K562 (cell line): ENCODE measurements around the gene PTPN9. TPM values are rescaled to one million over a fixed set of nuclear protein-coding genes. Genes with fewer than 3 reads are reported as not detected.

Experiments
- ATF7 ChIP-seq: fragments of 450-650 bp; IDR thresholded peaks from 2 replicates; pipeline ENCODE4 v1.7.1; 2014; ENCODE audit warnings: mild to moderate bottlenecking, moderate library complexity
- CBFA2T3 ChIP-seq: fragments of 450-650 bp; IDR thresholded peaks from 2 replicates; pipeline ENCODE4 v1.6.1; 2017
- CEBPG ChIP-seq, 3 experiments: fragments of 200-800 bp in 1 of 3; sonication (Bioruptor generic) in 1 of 3; sonication (generic) in 1 of 3; formaldehyde crosslinking in 1 of 3; IDR thresholded peaks in 2 of 3; conservative IDR thresholded peaks in 1 of 3; 2 replicates each; pipeline versions ENCODE4 v1.6.1 to v1.8.0; 2016 to 2022; ENCODE audit warnings: missing compliant biosample characterization in 2 of 3, missing genetic modification characterization in 2 of 3, mild to moderate bottlenecking in 1 of 3, missing genetic modification reagents in 1 of 3
- DACH1 ChIP-seq: fragments of 450-650 bp; IDR thresholded peaks from 2 replicates; pipeline ENCODE4 v1.6.1; 2018; ENCODE audit not compliant: partially characterized antibody
- EP400 ChIP-seq: fragments of 450-650 bp; IDR thresholded peaks from 2 replicates; pipeline ENCODE4 v1.6.1; 2017; ENCODE audit warnings: antibody characterized with exemption, mild to moderate bottlenecking, moderate library complexity
- EWSR1 ChIP-seq: fragments of 450-650 bp; IDR thresholded peaks from 2 replicates; pipeline ENCODE4 v1.6.1; 2018; ENCODE audit warnings: borderline replicate concordance, mild to moderate bottlenecking, low read depth, moderate library complexity; ENCODE audit not compliant: partially characterized antibody
- HNRNPLL ChIP-seq: fragments of 200-400 bp; formaldehyde crosslinking; IDR thresholded peaks from 2 replicates; pipeline ENCODE4 v1.6.1; 2017; ENCODE audit warnings: low read length, low read depth, mild to moderate bottlenecking; ENCODE audit not compliant: poor library complexity, severe bottlenecking
- JUND ChIP-seq, 2 experiments: IDR thresholded peaks; 2 replicates in 1 of 2; 3 replicates in 1 of 2; pipeline ENCODE4 v1.6.1; 2011; ENCODE audit warnings: borderline replicate concordance in 2 of 2, low read depth in 2 of 2, low read length in 2 of 2, improper control_type of control experiment in 1 of 2, missing biosample characterization in 1 of 2, missing genetic modification characterization in 1 of 2, missing genetic modification reagents in 1 of 2
- MTF1 ChIP-seq: fragments of 250-450 bp; sonication (Bioruptor Pico); IDR thresholded peaks from 2 replicates; pipeline ENCODE4 v1.9.0; 2021; ENCODE audit warnings: moderate library complexity, mild to moderate bottlenecking, inconsistent platforms, borderline replicate concordance
- MYBL2 ChIP-seq, 2 experiments: fragments of 450-650 bp in 1 of 2; sonication (generic) in 1 of 2; formaldehyde crosslinking in 1 of 2; IDR thresholded peaks; 2 replicates each; pipeline versions ENCODE4 v1.6.1 to v1.8.1; 2017 to 2022; ENCODE audit warnings: borderline replicate concordance in 1 of 2, inconsistent platforms in 1 of 2, low read depth in 1 of 2, mild to moderate bottlenecking in 1 of 2, missing genetic modification reagents in 1 of 2, moderate library complexity in 1 of 2
- NR2C1 ChIP-seq, 2 experiments: fragments of 450-650 bp; IDR thresholded peaks; 2 replicates each; pipeline ENCODE4 v1.6.1; 2017; ENCODE audit warnings: mild to moderate bottlenecking in 2 of 2, antibody characterized with exemption in 1 of 2, inconsistent platforms in 1 of 2, missing compliant biosample characterization in 1 of 2, missing genetic modification characterization in 1 of 2
- POLR2G ChIP-seq: fragments of 200-400 bp; formaldehyde crosslinking; IDR thresholded peaks from 2 replicates; pipeline ENCODE4 v1.6.1; 2017; ENCODE audit warnings: low read depth, mild to moderate bottlenecking, antibody characterized with exemption, low read length, moderate library complexity
- SAP30 ChIP-seq: fragments of 200-600 bp; sonication (generic); IDR thresholded peaks from 2 replicates; pipeline ENCODE4 v1.6.1; 2012; ENCODE audit warnings: borderline replicate concordance, low read depth, mild to moderate bottlenecking, moderate library complexity, low read length, control low read depth, inconsistent platforms; ENCODE audit not compliant: insufficient read depth, poor library complexity, severe bottlenecking
- SRSF7 ChIP-seq: fragments of 200-400 bp; formaldehyde crosslinking; optimal IDR thresholded peaks from 2 replicates; pipeline ENCODE3; 2017; ENCODE audit warnings: mild to moderate bottlenecking, low read depth, low read length
- TFAM ChIP-seq: fragments of 250-450 bp; sonication (Bioruptor Pico); conservative IDR thresholded peaks from 2 replicates; pipeline ENCODE4 v1.5.0; 2021; ENCODE audit warnings: mild to moderate bottlenecking, moderate library complexity
- TRIM25 ChIP-seq: fragments of 450-650 bp; IDR thresholded peaks from 2 replicates; pipeline ENCODE4 v1.7.0; 2016; ENCODE audit warnings: borderline replicate concordance
- ZKSCAN1 ChIP-seq: fragments of 150-350 bp; IDR thresholded peaks from 2 replicates; pipeline ENCODE4 v1.6.1; 2016; ENCODE audit warnings: low read depth, low read length
- ZNF444 ChIP-seq: fragments of 250-450 bp; sonication (Bioruptor Pico); IDR thresholded peaks from 2 replicates; pipeline ENCODE4 v1.4.0; 2020; ENCODE audit warnings: mild to moderate bottlenecking, moderate library complexity
- ZNF589 ChIP-seq: fragments of 200-800 bp; sonication (Bioruptor generic); IDR thresholded peaks from 2 replicates; pipeline ENCODE4 v1.6.1; 2016; ENCODE audit warnings: low read depth, missing genetic modification characterization, missing compliant biosample characterization
- polyA plus RNA-seq, 8 experiments: library from polyadenylated mRNA; depleted of rRNA in 4 of 8; stranded (reverse) in 5 of 8; unstranded in 3 of 8; fragments of >200 nt; fragmentation: Nextera tagmentation in 2 of 8; fragmentation: Illumina TruSeq in 1 of 8; extraction: Ambion mirVana in 2 of 8; extraction: Trizol in 1 of 8; gene quantifications; 2 replicates each; pipeline versions ENCODE4 v1.2.1 to v1.2.3, GENCODE V29; 2011 to 2014; ENCODE audit warnings: inconsistent platforms in 1 of 8, missing spikeins in 1 of 8
- total RNA-seq, 7 experiments: library from RNA; depleted of rRNA in 6 of 7; stranded (reverse); fragments of >200 nt in 6 of 7; fragmentation: Illumina TruSeq in 2 of 7; extraction: Trizol in 2 of 7; gene quantifications; 2 replicates each; pipeline versions ENCODE4 v1.2.1 to v1.2.3, GENCODE V29; 2011 to 2021; ENCODE audit warnings: low replicate concordance in 1 of 7
- TF ChIP-seq, protein P1 (sequence below), 2 experiments: fragments of 450-650 bp; IDR thresholded peaks; 2 replicates each; pipeline ENCODE4 v1.6.1; 2018; ENCODE audit warnings: mild to moderate bottlenecking in 2 of 2, low read depth in 1 of 2; ENCODE audit not compliant: partially characterized antibody in 2 of 2
- TF ChIP-seq, protein P2 (sequence below): sonication (generic); formaldehyde crosslinking; IDR thresholded peaks from 2 replicates; pipeline ENCODE4 v1.9.0; 2022; ENCODE audit warnings: mild to moderate bottlenecking, missing genetic modification reagents

PTPN9 gene
- total and polyA plus RNA-seq, 9 of the 15 experiments (the other 6 are each of a cell fraction or from before 2014, with no cell fraction given) = 5.0 to 24.0 (median 14.2) TPM

DNA sequence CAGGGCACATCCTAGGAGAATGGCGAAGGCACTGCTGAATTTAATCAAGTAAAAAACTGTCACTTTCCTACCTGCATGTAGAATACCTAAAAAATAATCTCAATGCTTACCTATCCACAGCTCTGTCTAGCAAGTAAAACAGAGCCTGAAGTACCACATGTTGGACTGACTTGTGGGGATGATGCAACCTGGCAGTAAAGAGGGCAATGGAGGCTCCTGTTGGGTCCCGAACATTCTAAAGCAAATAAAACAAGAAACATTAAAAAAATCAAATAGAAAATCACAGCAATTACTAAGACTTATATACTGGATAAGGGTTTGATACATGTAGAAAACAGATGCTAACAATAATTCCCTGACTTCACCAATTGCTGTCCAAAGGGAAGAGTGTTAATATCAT lies 56.1 kb downstream of the PTPN9 start (continued):
- TF ChIP-seq, protein P1, sequence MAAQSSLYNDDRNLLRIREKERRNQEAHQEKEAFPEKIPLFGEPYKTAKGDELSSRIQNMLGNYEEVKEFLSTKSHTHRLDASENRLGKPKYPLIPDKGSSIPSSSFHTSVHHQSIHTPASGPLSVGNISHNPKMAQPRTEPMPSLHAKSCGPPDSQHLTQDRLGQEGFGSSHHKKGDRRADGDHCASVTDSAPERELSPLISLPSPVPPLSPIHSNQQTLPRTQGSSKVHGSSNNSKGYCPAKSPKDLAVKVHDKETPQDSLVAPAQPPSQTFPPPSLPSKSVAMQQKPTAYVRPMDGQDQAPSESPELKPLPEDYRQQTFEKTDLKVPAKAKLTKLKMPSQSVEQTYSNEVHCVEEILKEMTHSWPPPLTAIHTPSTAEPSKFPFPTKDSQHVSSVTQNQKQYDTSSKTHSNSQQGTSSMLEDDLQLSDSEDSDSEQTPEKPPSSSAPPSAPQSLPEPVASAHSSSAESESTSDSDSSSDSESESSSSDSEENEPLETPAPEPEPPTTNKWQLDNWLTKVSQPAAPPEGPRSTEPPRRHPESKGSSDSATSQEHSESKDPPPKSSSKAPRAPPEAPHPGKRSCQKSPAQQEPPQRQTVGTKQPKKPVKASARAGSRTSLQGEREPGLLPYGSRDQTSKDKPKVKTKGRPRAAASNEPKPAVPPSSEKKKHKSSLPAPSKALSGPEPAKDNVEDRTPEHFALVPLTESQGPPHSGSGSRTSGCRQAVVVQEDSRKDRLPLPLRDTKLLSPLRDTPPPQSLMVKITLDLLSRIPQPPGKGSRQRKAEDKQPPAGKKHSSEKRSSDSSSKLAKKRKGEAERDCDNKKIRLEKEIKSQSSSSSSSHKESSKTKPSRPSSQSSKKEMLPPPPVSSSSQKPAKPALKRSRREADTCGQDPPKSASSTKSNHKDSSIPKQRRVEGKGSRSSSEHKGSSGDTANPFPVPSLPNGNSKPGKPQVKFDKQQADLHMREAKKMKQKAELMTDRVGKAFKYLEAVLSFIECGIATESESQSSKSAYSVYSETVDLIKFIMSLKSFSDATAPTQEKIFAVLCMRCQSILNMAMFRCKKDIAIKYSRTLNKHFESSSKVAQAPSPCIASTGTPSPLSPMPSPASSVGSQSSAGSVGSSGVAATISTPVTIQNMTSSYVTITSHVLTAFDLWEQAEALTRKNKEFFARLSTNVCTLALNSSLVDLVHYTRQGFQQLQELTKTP (IDR thresholded peaks at IDR 0.05; ENCODE audit: low read depth in 1 of 2, partially characterized antibody in 2 of 2) = peak in 1 of 2 experiments; percentile 73
- TF ChIP-seq EWSR1 (no peak), EP400 (peak; percentile 59), TRIM25 (no peak), MTF1 (CRISPR knock-in tag) (no peak), ZKSCAN1 (no peak), MYBL2 (IDR thresholded peaks at IDR 0.05; ENCODE audit: low read depth) (no peak), MYBL2 (CRISPR knock-in tag; IDR thresholded peaks at IDR 0.05; ENCODE audit: borderline replicate concordance) (no peak), CBFA2T3 (no peak), ZNF444 (no peak), CEBPG (CRISPR knock-in tag; IDR thresholded peaks at IDR 0.05) (peak; percentile 80), CEBPG (tag; conservative IDR thresholded peaks at IDR 0.05 in 1 of 2, IDR thresholded peaks at IDR 0.05 in 1 of 2) (peak; percentile 61 to 96), HNRNPLL (no peak), SRSF7 (no peak), SAP30 (no peak), ATF7 (peak; percentile 36; the same call in 1 of the 2 replicates), POLR2G (no peak), DACH1 (no peak), TFAM (no peak), JUND (IDR thresholded peaks at IDR 0.05; ENCODE audit: borderline replicate concordance, low read depth, low read length) (0 out of 2 replicates have a peak, but pooled peaks have one; percentile 35), JUND (tag; IDR thresholded peaks at IDR 0.05; ENCODE audit: borderline replicate concordance, low read depth, low read length) (no peak), NR2C1 (IDR thresholded peaks at IDR 0.05) (no peak), NR2C1 (tag; IDR thresholded peaks at IDR 0.05) (no peak), ZNF589 (CRISPR knock-in tag) (peak; percentile 36; the same call in 1 of the 2 replicates)
- TF ChIP-seq, protein P2, sequence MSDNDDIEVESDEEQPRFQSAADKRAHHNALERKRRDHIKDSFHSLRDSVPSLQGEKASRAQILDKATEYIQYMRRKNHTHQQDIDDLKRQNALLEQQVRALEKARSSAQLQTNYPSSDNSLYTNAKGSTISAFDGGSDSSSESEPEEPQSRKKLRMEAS (CRISPR knock-in tag) = no peak
